ENCODE data around the gene CFAP157.

The CFAP157 gene

GRCh38 chr9:127673234-127673633 lies 33.6 kb upstream of the CFAP157 start:
- Histone ChIP-seq H3K9ac (ENCODE audit: insufficient read length) (no peak overlapping the region), H3K27ac (no peak overlapping the region), H3K9me3 (ENCODE audit: low read depth, low read length) (no peaks in the 10 kb centered on the region), H3K4me3 (no peak overlapping the region), H3K36me3 (ENCODE audit: insufficient read depth, low read length) (no peaks in the 10 kb centered on the region)
- DNase-seq (ENCODE audit: low read depth, low spot score), result no peak
- TF ChIP-seq FOXP2 (optimal IDR thresholded peaks at IDR 0.05; ENCODE audit: control extremely low read depth, extremely low read length, insufficient read depth), result no peak
- TF ChIP-seq EZH2 (IDR thresholded peaks at IDR 0.05), result no peak
- TF ChIP-seq POLR2AphosphoS5 (IDR thresholded peaks at IDR 0.05; ENCODE audit: borderline replicate concordance, low read depth, low read length), result no peak

- DNase-seq (ENCODE audit: low read depth, low spot score), result no peak
- Histone ChIP-seq H3K9ac (ENCODE audit: insufficient read length) (no peak overlapping the region), H3K36me3 (ENCODE audit: insufficient read depth, low read length) (no peaks in the 10 kb centered on the region), H3K9me3 (ENCODE audit: low read depth, low read length) (no peaks in the 10 kb centered on the region), H3K4me3 (no peak overlapping the region), H3K27ac (no peak overlapping the region)
- TF ChIP-seq FOXP2 (optimal IDR thresholded peaks at IDR 0.05; ENCODE audit: control extremely low read depth, extremely low read length, insufficient read depth) (no peak), POLR2AphosphoS5 (IDR thresholded peaks at IDR 0.05; ENCODE audit: borderline replicate concordance, low read depth, low read length) (no peak), EZH2 (IDR thresholded peaks at IDR 0.05) (no peak)
These were observed 30.1 kb upstream of the CFAP157 start for GRCh38 chr9:127676638-127677037.

- no peak for DNase-seq (ENCODE audit: low read depth, low spot score)
- H3K36me3 ChIP-seq (ENCODE audit: insufficient read depth, low read length), result no peaks in the 10 kb centered on the region
- TF ChIP-seq POLR2AphosphoS5 (IDR thresholded peaks at IDR 0.05; ENCODE audit: borderline replicate concordance, low read depth, low read length) (no peak), EZH2 (IDR thresholded peaks at IDR 0.05) (no peak), FOXP2 (optimal IDR thresholded peaks at IDR 0.05; ENCODE audit: control extremely low read depth, extremely low read length, insufficient read depth) (no peak)
These were observed 27.3 kb upstream of the CFAP157 start for GRCh38 chr9:127679506-127679905.

DNA sequence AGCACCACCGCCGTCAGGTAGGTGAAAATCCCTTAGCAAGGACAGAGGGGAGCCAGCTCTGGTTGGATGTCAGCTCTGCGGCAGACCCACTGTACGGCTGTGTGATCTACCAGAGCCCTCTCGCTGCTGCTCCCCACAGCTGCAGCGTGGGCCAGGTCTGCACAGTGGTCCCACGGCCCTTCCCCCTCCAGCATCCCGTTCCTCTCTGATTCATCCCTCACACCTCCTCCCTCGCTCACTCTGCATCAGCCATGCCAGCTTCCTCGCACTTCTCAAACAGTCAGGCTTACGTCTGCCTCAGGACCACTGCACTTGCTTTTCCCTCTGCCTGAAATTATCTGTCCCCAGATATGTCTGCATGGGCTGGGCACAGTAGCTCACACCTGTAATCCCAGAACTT lies 26.6 kb upstream of the CFAP157 start:
- Histone ChIP-seq H3K4me3 (no peak overlapping the region), H3K9ac (ENCODE audit: insufficient read length) (no peak overlapping the region), H3K27ac (no peak overlapping the region), H3K9me3 (ENCODE audit: low read depth, low read length) (no peaks in the 10 kb centered on the region), H3K36me3 (ENCODE audit: insufficient read depth, low read length) (no peaks in the 10 kb centered on the region)
- TF ChIP-seq EZH2 (IDR thresholded peaks at IDR 0.05) (no peak), FOXP2 (optimal IDR thresholded peaks at IDR 0.05; ENCODE audit: control extremely low read depth, extremely low read length, insufficient read depth) (no peak), POLR2AphosphoS5 (IDR thresholded peaks at IDR 0.05; ENCODE audit: borderline replicate concordance, low read depth, low read length) (no peak)
- DNase-seq (ENCODE audit: low read depth, low spot score), result no peak

More at GRCh38 chr9:127679506-127679905, 27.3 kb upstream of the CFAP157 start:
- no peaks in the 10 kb centered on the region for H3K9me3 ChIP-seq (ENCODE audit: low read depth, low read length)
- H3K27ac ChIP-seq, result no peak overlapping the region
- H3K4me3 ChIP-seq, result no peak overlapping the region
- H3K9ac ChIP-seq (ENCODE audit: insufficient read length), result no peak overlapping the region

- no peak for TF ChIP-seq FOXP2 (optimal IDR thresholded peaks at IDR 0.05; ENCODE audit: control extremely low read depth, extremely low read length, insufficient read depth)
- no peak for TF ChIP-seq EZH2 (IDR thresholded peaks at IDR 0.05)
- TF ChIP-seq POLR2AphosphoS5 (IDR thresholded peaks at IDR 0.05; ENCODE audit: borderline replicate concordance, low read depth, low read length), result no peak
- no peak overlapping the region for H3K27ac ChIP-seq
- H3K9me3 ChIP-seq (ENCODE audit: low read depth, low read length), result no peaks in the 10 kb centered on the region
- H3K9ac ChIP-seq (ENCODE audit: insufficient read length), result no peak overlapping the region
- no peak for DNase-seq (ENCODE audit: low read depth, low spot score)
- no peak overlapping the region for H3K4me3 ChIP-seq
- no peaks in the 10 kb centered on the region for H3K36me3 ChIP-seq (ENCODE audit: insufficient read depth, low read length)
These were observed 25.9 kb upstream of the CFAP157 start for GRCh38 chr9:127680846-127681245.

GRCh38 chr9:127682351-127683136 lies 24.2 kb upstream of the CFAP157 start:
- no peaks in the 10 kb centered on the region for H3K36me3 ChIP-seq (ENCODE audit: insufficient read depth, low read length)
- DNase-seq (ENCODE audit: low read depth, low spot score), result no peak
- no peaks in the 10 kb centered on the region for H3K9me3 ChIP-seq (ENCODE audit: low read depth, low read length)
- H3K27ac ChIP-seq, result no peak overlapping the region
- no peak overlapping the region for H3K4me3 ChIP-seq
- no peak overlapping the region for H3K9ac ChIP-seq (ENCODE audit: insufficient read length)
- TF ChIP-seq EZH2 (IDR thresholded peaks at IDR 0.05) (no peak), POLR2AphosphoS5 (IDR thresholded peaks at IDR 0.05; ENCODE audit: borderline replicate concordance, low read depth, low read length) (no peak), FOXP2 (optimal IDR thresholded peaks at IDR 0.05; ENCODE audit: control extremely low read depth, extremely low read length, insufficient read depth) (no peak)

- Histone ChIP-seq H3K27ac (no peak overlapping the region), H3K9me3 (ENCODE audit: low read depth, low read length) (no peaks in the 10 kb centered on the region), H3K36me3 (ENCODE audit: insufficient read depth, low read length) (no peaks in the 10 kb centered on the region), H3K9ac (ENCODE audit: insufficient read length) (no peak overlapping the region), H3K4me3 (no peak overlapping the region)
- TF ChIP-seq POLR2AphosphoS5 (IDR thresholded peaks at IDR 0.05; ENCODE audit: borderline replicate concordance, low read depth, low read length) (no peak), FOXP2 (optimal IDR thresholded peaks at IDR 0.05; ENCODE audit: control extremely low read depth, extremely low read length, insufficient read depth) (no peak), EZH2 (IDR thresholded peaks at IDR 0.05) (no peak)
- DNase-seq (ENCODE audit: low read depth, low spot score), result no peak
These were observed 23.1 kb upstream of the CFAP157 start for GRCh38 chr9:127683723-127684122.

DNA sequence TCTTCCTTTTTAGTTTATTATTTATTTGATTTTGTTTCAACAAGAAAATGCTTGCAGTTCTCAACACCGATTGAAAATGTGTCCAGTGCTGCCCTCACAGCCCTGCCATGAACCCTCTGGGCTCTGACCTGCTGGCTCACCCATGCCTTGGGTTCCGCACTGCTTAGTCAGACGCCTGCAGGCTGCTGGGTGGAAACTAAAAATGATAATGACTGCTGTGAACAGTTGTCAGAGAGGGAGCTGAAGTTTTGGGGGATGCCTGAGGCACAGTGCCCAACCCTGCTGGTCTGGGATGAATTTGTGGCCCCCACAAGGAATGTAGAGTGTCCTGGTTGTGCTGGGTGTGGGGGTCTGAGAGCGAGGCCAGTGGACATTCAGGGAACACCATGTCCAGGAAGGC lies 22.2 kb upstream of the CFAP157 start:
- Histone ChIP-seq H3K27ac (no peak overlapping the region), H3K4me3 (no peak overlapping the region), H3K9ac (ENCODE audit: insufficient read length) (no peak overlapping the region), H3K9me3 (ENCODE audit: low read depth, low read length) (no peaks in the 10 kb centered on the region), H3K36me3 (ENCODE audit: insufficient read depth, low read length) (no peaks in the 10 kb centered on the region)
- no peak for TF ChIP-seq EZH2 (IDR thresholded peaks at IDR 0.05)
- no peak for TF ChIP-seq POLR2AphosphoS5 (IDR thresholded peaks at IDR 0.05; ENCODE audit: borderline replicate concordance, low read depth, low read length)
- no peak for TF ChIP-seq FOXP2 (optimal IDR thresholded peaks at IDR 0.05; ENCODE audit: control extremely low read depth, extremely low read length, insufficient read depth)
- no peak for DNase-seq (ENCODE audit: low read depth, low spot score)
